Tibial artery (tissue), 4 donors: ENCODE measurements around the gene TRPV6.

Source experiments
- DNase-seq, 2 donors: peaks; one replicate each; pipeline ENCODE4 v3.0.0-alpha.2; 2019
- H3K27ac ChIP-seq, 2 donors: fragments of 200-600 bp; sonication (generic) in 1 of 2; 1 replicate in 1 of 2; 2 replicates in 1 of 2; pipeline ENCODE4 v1.5.1; 2018 to 2019; ENCODE audit warnings: mild to moderate bottlenecking in 1 of 2
- H3K27me3 ChIP-seq, 2 donors: fragments of 200-600 bp; sonication (generic) in 1 of 2; one replicate each; pipeline versions ENCODE4 v1.5.1 to v1.6.0; 2016 to 2019
- H3K36me3 ChIP-seq, 3 donors: fragments of 200-600 bp; sonication (generic) in 2 of 3; one replicate each; pipeline ENCODE4 v1.5.1; 2016 to 2019; ENCODE audit warnings: mild to moderate bottlenecking in 2 of 3
- H3K4me1 ChIP-seq, 4 donors: fragments of 200-600 bp; sonication (generic) in 2 of 4; 1 replicate in 3 of 4; 2 replicates in 1 of 4; pipeline ENCODE4 v1.5.1; 2016 to 2019
- H3K4me3 ChIP-seq, 2 donors: fragments of 200-600 bp; sonication (generic) in 1 of 2; 1 replicate in 1 of 2; 2 replicates in 1 of 2; pipeline ENCODE4 v1.5.1; 2018 to 2019; ENCODE audit warnings: mild to moderate bottlenecking in 2 of 2
- H3K9me3 ChIP-seq, 3 donors: fragments of 200-600 bp; sonication (generic) in 1 of 3; one replicate each; pipeline ENCODE4 v1.5.1; 2016 to 2019
- intact Hi-C: fragments of 100-400 bp; cut with DNase I; formaldehyde crosslinking; loops from one replicate; pipeline ENCODE4 v1.15.0; 2023; ENCODE audit warnings: low total_unique reads
- TF ChIP-seq, protein P1 (sequence below), 2 experiments: fragments of 200-600 bp in 1 of 2; fragments of 450-650 bp in 1 of 2; IDR thresholded peaks; one replicate each; pipeline ENCODE4 v1.5.1; 2017 to 2019; ENCODE audit warnings: antibody characterized with exemption in 2 of 2, mild to moderate bottlenecking in 1 of 2, moderate library complexity in 1 of 2

The TRPV6 gene

DNA sequence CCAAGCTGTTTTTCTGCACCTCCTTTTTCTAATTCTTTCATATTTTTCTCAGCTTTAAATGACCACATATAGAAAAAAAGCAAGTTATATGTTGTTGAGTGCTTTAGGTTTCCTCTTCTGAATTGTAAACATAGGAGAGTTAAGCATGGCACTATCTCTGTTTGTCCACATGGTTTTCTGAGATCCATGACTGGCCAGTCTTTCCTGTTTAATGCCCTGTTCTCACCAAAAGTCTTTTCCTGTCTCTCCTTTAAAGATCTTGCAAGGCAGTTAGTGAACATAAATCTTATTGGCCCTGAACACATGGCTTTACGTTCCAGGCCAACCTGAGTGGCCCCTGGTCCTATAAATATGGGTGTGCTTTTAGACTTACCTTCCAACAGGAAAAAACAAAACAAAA is 28.6 kb upstream of the TRPV6 start:
- DNase-seq = no peak
- peaks cover 0 to 16% of the 10 kb centered on the region in 2 donors for H3K27me3 ChIP-seq
- no peaks in the 10 kb centered on the region for H3K9me3 ChIP-seq
- TF ChIP-seq, protein P1, sequence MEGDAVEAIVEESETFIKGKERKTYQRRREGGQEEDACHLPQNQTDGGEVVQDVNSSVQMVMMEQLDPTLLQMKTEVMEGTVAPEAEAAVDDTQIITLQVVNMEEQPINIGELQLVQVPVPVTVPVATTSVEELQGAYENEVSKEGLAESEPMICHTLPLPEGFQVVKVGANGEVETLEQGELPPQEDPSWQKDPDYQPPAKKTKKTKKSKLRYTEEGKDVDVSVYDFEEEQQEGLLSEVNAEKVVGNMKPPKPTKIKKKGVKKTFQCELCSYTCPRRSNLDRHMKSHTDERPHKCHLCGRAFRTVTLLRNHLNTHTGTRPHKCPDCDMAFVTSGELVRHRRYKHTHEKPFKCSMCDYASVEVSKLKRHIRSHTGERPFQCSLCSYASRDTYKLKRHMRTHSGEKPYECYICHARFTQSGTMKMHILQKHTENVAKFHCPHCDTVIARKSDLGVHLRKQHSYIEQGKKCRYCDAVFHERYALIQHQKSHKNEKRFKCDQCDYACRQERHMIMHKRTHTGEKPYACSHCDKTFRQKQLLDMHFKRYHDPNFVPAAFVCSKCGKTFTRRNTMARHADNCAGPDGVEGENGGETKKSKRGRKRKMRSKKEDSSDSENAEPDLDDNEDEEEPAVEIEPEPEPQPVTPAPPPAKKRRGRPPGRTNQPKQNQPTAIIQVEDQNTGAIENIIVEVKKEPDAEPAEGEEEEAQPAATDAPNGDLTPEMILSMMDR (IDR thresholded peaks at IDR 0.05) = no peak
- no peak overlapping the region for H3K27ac ChIP-seq
- H3K4me1 ChIP-seq = no peaks in the 10 kb centered on the region
- H3K36me3 ChIP-seq = no peaks in the 10 kb centered on the region
- H3K4me3 ChIP-seq = no peak overlapping the region
- intact Hi-C loops = no loop called here

DNA sequence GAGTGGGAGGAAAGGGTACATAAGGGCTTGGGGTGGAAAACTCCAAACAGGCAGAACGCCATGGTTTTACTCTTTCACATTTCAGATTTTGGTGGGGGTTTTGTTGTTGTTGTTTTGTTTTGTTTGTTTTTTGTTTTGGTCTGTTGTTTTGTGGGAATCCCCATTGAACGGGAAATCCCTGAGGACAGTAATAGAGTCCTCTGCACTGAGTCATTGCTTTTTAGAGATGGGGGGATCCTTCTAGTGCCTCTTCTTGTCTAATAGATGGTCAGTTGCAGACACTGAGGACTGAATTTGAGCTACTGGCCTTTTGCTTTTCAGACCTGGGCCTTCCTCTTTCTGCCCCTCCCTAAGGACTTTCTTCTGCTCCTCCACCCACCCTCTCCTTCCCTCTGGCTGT is 28.0 kb upstream of the TRPV6 start:
- Histone ChIP-seq H3K4me1 (no peaks in the 10 kb centered on the region), H3K4me3 (no peak overlapping the region), H3K27me3 (peaks cover 0 to 12% of the 10 kb centered on the region in 2 donors)

DNA sequence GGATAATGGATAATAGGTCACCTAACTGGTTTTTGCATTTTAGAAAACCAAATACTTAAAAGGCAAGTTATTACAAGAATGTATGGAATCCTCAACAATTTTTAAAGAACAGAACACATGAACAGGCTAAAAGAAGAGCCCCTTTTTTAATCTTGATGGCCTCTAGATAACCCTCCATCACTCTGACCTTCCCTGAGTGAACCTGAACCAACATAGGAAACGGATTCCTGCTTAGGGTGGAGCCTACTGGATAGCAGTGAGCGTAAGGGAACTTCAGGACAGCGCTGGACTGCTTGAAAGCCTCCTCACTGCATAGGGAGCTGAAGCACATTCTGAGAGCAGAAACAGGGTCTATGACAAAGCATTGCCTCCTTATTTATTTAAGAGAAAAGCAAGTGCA is 27.5 kb upstream of the TRPV6 start:
- Histone ChIP-seq H3K27ac (no peak overlapping the region), H3K9me3 (no peaks in the 10 kb centered on the region), H3K4me1 (no peaks in the 10 kb centered on the region), H3K36me3 (no peaks in the 10 kb centered on the region), H3K27me3 (peaks cover 0 to 13% of the 10 kb centered on the region in 2 donors), H3K4me3 (no peak overlapping the region)
- TF ChIP-seq, protein P1 (IDR thresholded peaks at IDR 0.05) = no peak
- intact Hi-C loops = no loop called here
- DNase-seq = no peak

More for the DNA sequence above, 28.0 kb upstream of the TRPV6 start:
- TF ChIP-seq, protein P1 (IDR thresholded peaks at IDR 0.05) = no peak
- intact Hi-C loops = no loop called here
- no peak for DNase-seq
- no peaks in the 10 kb centered on the region for H3K36me3 ChIP-seq
- no peak overlapping the region for H3K27ac ChIP-seq
- no peaks in the 10 kb centered on the region for H3K9me3 ChIP-seq

DNA sequence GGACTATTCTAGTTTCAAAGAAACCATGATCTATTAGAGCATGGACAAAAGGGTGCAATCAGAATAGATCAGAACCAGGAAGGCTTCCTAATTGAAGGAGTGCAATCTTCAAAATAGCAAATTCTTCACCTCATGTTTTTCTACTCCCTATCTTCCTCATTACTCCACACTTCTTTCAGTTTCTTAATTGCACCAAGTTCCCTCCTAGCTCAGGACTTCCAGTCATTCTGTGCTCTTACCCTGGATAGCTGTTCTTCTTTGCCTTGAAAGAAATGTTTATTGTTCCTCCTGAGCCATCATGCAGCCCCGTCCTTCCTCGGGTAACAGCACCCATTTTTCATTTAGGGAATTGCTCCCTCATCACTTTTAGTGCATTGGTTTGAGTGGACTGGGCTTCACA is 24.9 kb upstream of the TRPV6 start:
- DNase-seq = no peak
- no peak overlapping the region for H3K4me3 ChIP-seq
- H3K36me3 ChIP-seq = no peaks in the 10 kb centered on the region
- H3K9me3 ChIP-seq = no peaks in the 10 kb centered on the region
- H3K4me1 ChIP-seq = no peaks in the 10 kb centered on the region
- H3K27me3 ChIP-seq = peaks cover 0 to 12% of the 10 kb centered on the region in 2 donors
- TF ChIP-seq, protein P1 (IDR thresholded peaks at IDR 0.05) = no peak
- intact Hi-C loops = no loop called here
- no peak overlapping the region for H3K27ac ChIP-seq

DNA sequence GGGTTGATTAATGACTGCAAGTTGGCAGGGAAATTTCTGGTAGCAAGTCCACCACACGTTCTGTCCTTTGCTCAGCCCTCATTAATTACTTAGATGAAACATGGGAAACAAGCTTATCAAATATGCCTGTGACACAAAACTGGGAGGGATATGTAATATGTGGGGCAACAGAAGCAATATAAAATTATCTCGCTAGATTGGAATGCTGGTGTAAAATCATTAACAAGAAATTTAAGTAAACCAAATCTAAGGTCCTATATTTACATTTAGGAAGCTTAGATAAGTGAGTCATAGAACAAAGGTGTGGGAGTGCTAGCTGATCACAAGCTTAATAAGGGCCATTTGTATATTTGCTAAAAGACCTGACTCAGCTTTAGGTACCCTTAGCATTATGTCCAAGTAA is 24.5 kb upstream of the TRPV6 start:
- H3K36me3 ChIP-seq = no peaks in the 10 kb centered on the region
- DNase-seq = no peak
- H3K27ac ChIP-seq = no peak overlapping the region
- peaks cover 0 to 9% of the 10 kb centered on the region in 2 donors for H3K27me3 ChIP-seq
- H3K4me3 ChIP-seq = no peak overlapping the region
- TF ChIP-seq, protein P1 (IDR thresholded peaks at IDR 0.05) = no peak
- intact Hi-C loops = no loop called here
- no peaks in the 10 kb centered on the region for H3K4me1 ChIP-seq
- no peaks in the 10 kb centered on the region for H3K9me3 ChIP-seq
